ENCODE data around the gene KLHL29. TPM values are rescaled to one million over a fixed set of nuclear protein-coding genes. Genes with fewer than 3 reads are reported as not detected.

Gene KLHL29
- total and polyA plus RNA-seq, 4 donors = 0.29 to 2.3 (median 0.68) TPM

GRCh38 chr2:23625726-23626125, 240.7 kb downstream of the KLHL29 start:
- Histone ChIP-seq H3K9ac (ENCODE audit: low read depth in 1 of 2, low read length in 2 of 2) (no peak overlapping the region), H3K36me3 (ENCODE audit: control insufficient read depth in 4 of 4, insufficient read depth in 3 of 4, low read depth in 1 of 4, low read length in 3 of 4) (no peaks in the 10 kb centered on the region), H3K27me3 (ENCODE audit: control insufficient read depth in 4 of 4, insufficient read depth in 4 of 4, low read length in 3 of 4) (no peaks in the 10 kb centered on the region), H3K9me3 (ENCODE audit: control insufficient read depth in 4 of 4, low read length in 3 of 4) (peaks cover 0 to 7% (median 4%) of the 10 kb centered on the region in 4 donors), H3K4me3 (ENCODE audit: low read depth in 1 of 3, low read length in 3 of 3) (no peak overlapping the region), H3K27ac (ENCODE audit: low read depth in 1 of 2, low read length in 2 of 2) (no peak overlapping the region), H3K4me1 (ENCODE audit: control insufficient read depth in 4 of 4, insufficient read depth in 4 of 4, low read length in 3 of 4) (no peaks in the 10 kb centered on the region)
- TF ChIP-seq MAX (IDR thresholded peaks at IDR 0.05) = no peak
- TF ChIP-seq SP1 (IDR thresholded peaks at IDR 0.05) = no peak
- no peak for TF ChIP-seq TAF1 (conservative IDR thresholded peaks at IDR 0.05)
- TF ChIP-seq RXRA (IDR thresholded peaks at IDR 0.05) = no peak
- no peak for TF ChIP-seq REST (IDR thresholded peaks at IDR 0.05)
- TF ChIP-seq EGR1 (IDR thresholded peaks at IDR 0.05; ENCODE audit: low read depth in 2 of 2) = no peak
- TF ChIP-seq FOXA2 (IDR thresholded peaks at IDR 0.05) = no peak
- no peak for TF ChIP-seq JUND (IDR thresholded peaks at IDR 0.05)
- no peak for TF ChIP-seq CTCF (IDR thresholded peaks at IDR 0.05; ENCODE audit: low read depth, low read length, missing input control)
- TF ChIP-seq ATF3 (IDR thresholded peaks at IDR 0.05) = no peak
- TF ChIP-seq GABPA (IDR thresholded peaks at IDR 0.05 in 1 of 2, conservative IDR thresholded peaks at IDR 0.05 in 1 of 2) = no peak
- no peak for DNase-seq (ENCODE audit: low spot score)
- 69% methylated on average over 4 of the region's 4 CpGs for WGBS

GRCh38 chr2:23626701-23627230, 241.8 kb downstream of the KLHL29 start:
- WGBS = 94% methylated on average over 17 of the region's 17 CpGs

More at GRCh38 chr2:23626701-23627230, 241.8 kb downstream of the KLHL29 start:
- Histone ChIP-seq H3K9ac (ENCODE audit: low read depth in 1 of 2, low read length in 2 of 2) (no peak overlapping the region), H3K9me3 (ENCODE audit: control insufficient read depth in 4 of 4, low read length in 3 of 4) (peaks cover 0 to 7% (median 4%) of the 10 kb centered on the region in 4 donors), H3K4me3 (ENCODE audit: low read depth in 1 of 3, low read length in 3 of 3) (no peak overlapping the region), H3K4me1 (ENCODE audit: control insufficient read depth in 4 of 4, insufficient read depth in 4 of 4, low read length in 3 of 4) (no peaks in the 10 kb centered on the region), H3K27ac (ENCODE audit: low read depth in 1 of 2, low read length in 2 of 2) (no peak overlapping the region), H3K36me3 (ENCODE audit: control insufficient read depth in 4 of 4, insufficient read depth in 3 of 4, low read depth in 1 of 4, low read length in 3 of 4) (no peaks in the 10 kb centered on the region), H3K27me3 (ENCODE audit: control insufficient read depth in 4 of 4, insufficient read depth in 4 of 4, low read length in 3 of 4) (no peaks in the 10 kb centered on the region)
- no peak for DNase-seq (ENCODE audit: low spot score)
- TF ChIP-seq HNF4A (conservative IDR thresholded peaks at IDR 0.05) = no peak
- TF ChIP-seq EGR1 (IDR thresholded peaks at IDR 0.05; ENCODE audit: low read depth in 2 of 2) = no peak
- no peak for TF ChIP-seq SP1 (IDR thresholded peaks at IDR 0.05)
- TF ChIP-seq ATF3 (IDR thresholded peaks at IDR 0.05) = no peak
- no peak for TF ChIP-seq RXRA (IDR thresholded peaks at IDR 0.05)
- no peak for TF ChIP-seq JUND (IDR thresholded peaks at IDR 0.05)
- no peak for TF ChIP-seq MAX (IDR thresholded peaks at IDR 0.05)
- TF ChIP-seq HNF4G (IDR thresholded peaks at IDR 0.05) = no peak
- TF ChIP-seq YY1 (IDR thresholded peaks at IDR 0.05) = no peak
- no peak for TF ChIP-seq REST (IDR thresholded peaks at IDR 0.05)
- no peak for TF ChIP-seq RAD21 (IDR thresholded peaks at IDR 0.05)

Data from liver (tissue), 9 donors.